Mucosa of rectum (tissue), 2 donors: ENCODE data around the gene CSK.

ENCODE experiments used
- H3K27ac ChIP-seq, 2 donors: one replicate each; pipeline ENCODE4 v1.7.0; 2013; ENCODE audit warnings: inconsistent platforms in 2 of 2, low read depth in 2 of 2, low read length in 2 of 2
- H3K27me3 ChIP-seq, 2 donors: one replicate each; pipeline ENCODE4 v1.7.0; 2013; ENCODE audit warnings: low read length in 2 of 2; ENCODE audit not compliant: control insufficient read depth in 2 of 2, insufficient read depth in 2 of 2
- H3K36me3 ChIP-seq, 2 donors: one replicate each; pipeline ENCODE4 v1.7.0; 2013; ENCODE audit warnings: low read length in 2 of 2; ENCODE audit not compliant: control insufficient read depth in 2 of 2, insufficient read depth in 2 of 2
- H3K4me1 ChIP-seq, 2 donors: one replicate each; pipeline ENCODE4 v1.7.0; 2013; ENCODE audit warnings: low read length in 2 of 2, mild to moderate bottlenecking in 1 of 2; ENCODE audit not compliant: control insufficient read depth in 2 of 2, insufficient read depth in 2 of 2
- H3K4me3 ChIP-seq, 2 donors: one replicate each; pipeline ENCODE4 v1.7.0; 2013; ENCODE audit warnings: low read length in 2 of 2
- H3K9ac ChIP-seq, 2 donors: one replicate each; pipeline ENCODE4 v1.7.0; 2013; ENCODE audit warnings: low read length in 2 of 2, low read depth in 1 of 2, mild to moderate bottlenecking in 1 of 2
- H3K9me3 ChIP-seq, 2 donors: one replicate each; pipeline ENCODE4 v1.7.0; 2013; ENCODE audit warnings: low read length in 2 of 2; ENCODE audit not compliant: control insufficient read depth in 2 of 2
- donor health status: healthy.
- donor health status: Normal muscosa, but diverticular disease.

The CSK gene

DNA sequence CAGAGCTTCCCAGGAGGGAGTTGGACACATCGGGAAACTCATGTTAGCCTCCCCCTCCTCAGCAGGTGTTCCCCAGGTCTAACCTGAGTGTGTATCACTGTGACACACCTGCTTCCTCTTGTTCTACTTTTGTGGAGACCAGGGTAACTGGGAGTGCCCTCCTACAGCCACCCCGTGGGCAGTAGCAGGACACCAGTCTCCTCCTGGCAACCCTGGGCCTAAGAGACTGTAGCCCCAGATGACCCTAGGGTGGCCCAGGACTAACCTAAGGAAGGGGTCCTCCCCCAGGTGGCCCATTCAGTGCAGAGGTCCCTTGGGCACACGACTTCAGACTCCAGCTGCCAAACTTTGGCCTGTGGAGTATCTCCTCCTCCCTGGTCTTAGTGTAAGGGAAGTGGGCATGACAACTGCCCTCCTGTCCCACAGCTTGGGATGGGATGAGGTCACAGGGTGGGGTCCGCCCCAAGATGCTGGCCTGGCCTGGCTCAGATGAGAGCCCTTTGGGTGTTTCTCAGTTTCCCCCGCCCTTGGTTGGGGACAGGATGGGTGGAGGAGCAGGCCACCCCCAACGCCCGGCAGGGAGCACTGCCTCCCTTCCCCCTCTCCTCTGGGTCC lies 4.8 kb downstream of the CSK start:
- Histone ChIP-seq H3K27me3 (no peaks in the 10 kb centered on the region), H3K9ac (peak overlapping the region; percentile 16 to 20), H3K27ac (peak overlapping the region; percentile 79 to 86), H3K9me3 (no peaks in the 10 kb centered on the region), H3K4me1 (peaks cover 74 to 75% of the 10 kb centered on the region in 2 donors), H3K36me3 (peaks cover 6 to 7% of the 10 kb centered on the region in 2 donors), H3K4me3 (peak overlapping the region in 1 of 2 donors; percentile 60)

DNA sequence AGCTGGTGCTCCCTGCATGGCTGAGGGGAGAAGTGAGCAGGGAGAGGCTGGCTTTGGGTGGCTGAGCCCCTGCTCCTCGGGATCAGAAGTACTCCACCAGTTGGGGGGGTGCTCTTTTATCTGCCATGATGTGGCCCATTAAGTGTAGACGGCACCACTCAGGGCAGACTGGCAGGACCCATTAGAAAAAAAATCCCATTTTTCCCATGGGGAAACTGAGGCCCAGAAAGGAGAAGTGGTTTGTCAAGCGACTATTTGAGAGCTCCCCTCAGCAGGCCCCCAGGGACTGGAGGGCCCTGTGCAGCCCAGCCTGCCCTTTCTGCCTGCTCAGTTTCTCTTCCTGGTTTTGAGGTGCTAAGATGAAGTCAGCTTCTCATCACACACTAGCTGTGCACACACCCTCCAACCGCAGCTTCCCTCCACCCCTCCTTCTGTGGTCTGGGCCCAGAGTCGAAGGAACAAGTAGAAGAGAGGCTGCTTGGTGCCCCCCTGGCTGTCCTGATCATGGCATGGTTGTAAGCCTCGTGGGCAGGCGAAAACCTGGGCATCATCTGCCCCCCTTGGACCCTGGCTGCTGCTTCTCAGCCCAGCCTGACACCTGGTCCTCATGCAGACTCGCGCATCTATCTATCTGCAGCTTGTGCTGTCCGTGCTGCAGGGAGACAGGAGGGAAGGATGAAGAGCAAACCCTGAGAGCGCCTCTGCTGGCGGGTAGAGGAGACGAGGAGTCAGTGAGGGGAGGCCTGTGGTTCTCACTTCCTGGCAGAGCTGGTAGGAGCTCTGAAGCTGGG lies 5.6 kb downstream of the CSK start:
- Histone ChIP-seq H3K4me1 (peaks cover 80 to 82% of the 10 kb centered on the region in 2 donors), H3K36me3 (peaks cover 7 to 12% of the 10 kb centered on the region in 2 donors), H3K27me3 (no peaks in the 10 kb centered on the region), H3K27ac (peak overlapping the region; percentile 79 to 86), H3K9ac (peak overlapping the region; percentile 30 to 76), H3K9me3 (no peaks in the 10 kb centered on the region), H3K4me3 (peak overlapping the region in 1 of 2 donors; percentile 60)

DNA sequence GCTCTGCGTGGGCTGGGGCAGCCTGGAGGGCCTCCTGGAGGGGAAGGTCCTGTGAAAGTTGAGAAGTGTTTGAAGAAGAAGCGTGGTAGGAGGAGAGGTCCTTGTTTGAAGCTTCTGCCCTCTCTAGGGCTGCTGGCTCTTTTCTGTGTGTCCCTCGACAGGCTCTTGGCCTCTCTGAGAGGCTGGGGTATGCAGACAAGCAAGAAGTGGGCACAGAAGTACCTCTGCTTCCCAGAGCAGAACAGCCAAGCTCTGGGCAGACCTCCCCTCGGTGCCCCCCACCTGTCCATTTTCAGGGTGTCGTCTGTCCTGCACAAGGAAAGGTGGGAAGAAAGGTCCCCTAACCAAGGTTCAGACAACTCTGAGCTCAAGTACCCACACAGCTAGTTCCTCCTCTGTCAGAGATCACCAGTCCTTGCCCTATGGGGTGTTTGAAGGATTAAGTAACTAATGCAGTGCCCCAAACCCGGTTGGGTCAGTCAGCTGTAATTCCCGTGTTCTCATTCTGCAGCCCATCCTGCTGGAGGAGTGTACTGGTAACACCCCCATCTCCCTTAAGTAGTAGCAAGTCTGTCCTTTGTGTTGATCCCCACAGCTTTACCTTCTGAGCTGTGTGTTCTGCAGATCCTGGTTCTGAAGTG lies 6.3 kb downstream of the CSK start:
- Histone ChIP-seq H3K9me3 (no peaks in the 10 kb centered on the region), H3K36me3 (peaks cover 7 to 14% of the 10 kb centered on the region in 2 donors), H3K9ac (peak overlapping the region; percentile 63 to 76), H3K27ac (peak overlapping the region; percentile 79 to 86), H3K4me1 (peaks cover 82 to 84% of the 10 kb centered on the region in 2 donors), H3K27me3 (no peaks in the 10 kb centered on the region), H3K4me3 (peak overlapping the region; percentile 28 to 60)

DNA sequence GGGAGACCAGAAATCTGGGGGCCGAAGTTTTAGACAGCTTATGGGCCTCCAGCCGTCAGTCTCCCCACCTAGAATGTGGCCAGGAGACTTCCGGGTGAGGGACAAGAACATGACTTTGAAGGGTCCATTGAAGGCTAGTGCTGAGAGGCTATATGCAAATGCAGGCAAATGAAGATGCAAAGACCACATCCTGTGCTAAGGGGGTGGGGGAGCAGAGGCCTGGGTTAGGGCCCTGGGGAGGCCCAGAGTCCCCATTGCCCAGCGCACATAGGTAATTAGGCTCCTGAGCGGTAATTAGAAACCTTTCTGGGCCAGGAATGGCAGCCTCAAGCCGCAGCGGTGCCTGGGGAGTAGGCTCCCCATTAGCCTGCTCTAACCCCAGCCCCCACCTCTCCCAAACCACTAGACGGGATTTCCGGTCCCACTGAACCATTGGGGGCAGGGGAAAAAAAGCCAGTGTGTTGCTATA lies 6.8 kb downstream of the CSK start:
- H3K4me1 ChIP-seq: peaks cover 76 to 84% of the 10 kb centered on the region in 2 donors
- peak overlapping the region; percentile 49 to 60 for H3K4me3 ChIP-seq
- H3K9ac ChIP-seq: peak overlapping the region; percentile 63 to 76
- H3K9me3 ChIP-seq: no peaks in the 10 kb centered on the region
- H3K36me3 ChIP-seq: peaks cover 7 to 14% of the 10 kb centered on the region in 2 donors
- H3K27me3 ChIP-seq: no peaks in the 10 kb centered on the region
- peak overlapping the region; percentile 79 to 86 for H3K27ac ChIP-seq

DNA sequence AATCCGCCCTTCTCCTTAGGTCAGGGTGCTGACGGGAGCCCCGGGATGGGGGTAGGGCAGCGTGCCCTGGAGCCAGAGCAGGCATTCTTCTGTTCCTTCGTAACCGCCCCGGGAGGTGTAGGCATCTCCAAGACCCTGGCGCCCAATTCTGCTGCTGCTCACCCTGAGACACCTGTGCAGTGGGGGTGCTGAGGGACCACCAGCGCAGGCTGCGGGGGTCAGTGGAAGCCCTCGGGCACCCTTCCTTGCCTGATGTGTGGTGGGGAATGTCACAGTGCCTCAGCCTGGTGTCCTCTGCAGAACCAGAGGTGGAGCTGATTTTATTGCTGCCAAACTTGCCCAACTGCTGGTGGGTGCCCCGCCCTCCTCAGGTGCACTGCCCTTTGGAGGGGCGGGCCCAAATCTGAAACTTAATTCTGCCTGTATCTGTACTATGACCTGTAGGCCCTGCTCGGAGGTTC lies 7.3 kb downstream of the CSK start:
- Histone ChIP-seq H3K36me3 (peaks cover 7 to 14% of the 10 kb centered on the region in 2 donors), H3K9ac (peak overlapping the region; percentile 63 to 76), H3K4me3 (peak overlapping the region; percentile 49 to 60), H3K27ac (peak overlapping the region; percentile 79 to 86), H3K27me3 (no peaks in the 10 kb centered on the region), H3K4me1 (peaks cover 72 to 80% of the 10 kb centered on the region in 2 donors), H3K9me3 (no peaks in the 10 kb centered on the region)

DNA sequence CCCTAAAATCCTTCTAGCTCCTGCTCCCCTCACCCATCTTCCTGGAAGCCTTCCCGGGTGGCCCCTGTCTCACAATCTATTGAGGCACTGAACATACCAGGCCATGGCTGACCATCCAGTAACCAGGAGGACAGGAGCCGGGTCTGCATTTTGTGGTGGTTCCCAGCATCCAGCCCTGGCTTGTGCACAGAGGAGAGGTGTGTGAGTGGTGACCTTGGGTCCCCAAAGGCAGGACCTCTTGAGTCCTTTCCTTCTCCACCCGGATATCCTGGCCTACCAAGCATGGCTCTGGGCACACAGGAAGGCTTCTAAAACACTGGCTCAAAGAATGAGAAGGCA lies 7.8 kb downstream of the CSK start:
- Histone ChIP-seq H3K4me1 (peaks cover 70 to 82% of the 10 kb centered on the region in 2 donors), H3K9me3 (no peaks in the 10 kb centered on the region), H3K4me3 (peak overlapping the region; percentile 49 to 60), H3K9ac (peak overlapping the region; percentile 63 to 68), H3K27ac (peak overlapping the region; percentile 79 to 86), H3K36me3 (peaks cover 7 to 14% of the 10 kb centered on the region in 2 donors), H3K27me3 (no peaks in the 10 kb centered on the region)

DNA sequence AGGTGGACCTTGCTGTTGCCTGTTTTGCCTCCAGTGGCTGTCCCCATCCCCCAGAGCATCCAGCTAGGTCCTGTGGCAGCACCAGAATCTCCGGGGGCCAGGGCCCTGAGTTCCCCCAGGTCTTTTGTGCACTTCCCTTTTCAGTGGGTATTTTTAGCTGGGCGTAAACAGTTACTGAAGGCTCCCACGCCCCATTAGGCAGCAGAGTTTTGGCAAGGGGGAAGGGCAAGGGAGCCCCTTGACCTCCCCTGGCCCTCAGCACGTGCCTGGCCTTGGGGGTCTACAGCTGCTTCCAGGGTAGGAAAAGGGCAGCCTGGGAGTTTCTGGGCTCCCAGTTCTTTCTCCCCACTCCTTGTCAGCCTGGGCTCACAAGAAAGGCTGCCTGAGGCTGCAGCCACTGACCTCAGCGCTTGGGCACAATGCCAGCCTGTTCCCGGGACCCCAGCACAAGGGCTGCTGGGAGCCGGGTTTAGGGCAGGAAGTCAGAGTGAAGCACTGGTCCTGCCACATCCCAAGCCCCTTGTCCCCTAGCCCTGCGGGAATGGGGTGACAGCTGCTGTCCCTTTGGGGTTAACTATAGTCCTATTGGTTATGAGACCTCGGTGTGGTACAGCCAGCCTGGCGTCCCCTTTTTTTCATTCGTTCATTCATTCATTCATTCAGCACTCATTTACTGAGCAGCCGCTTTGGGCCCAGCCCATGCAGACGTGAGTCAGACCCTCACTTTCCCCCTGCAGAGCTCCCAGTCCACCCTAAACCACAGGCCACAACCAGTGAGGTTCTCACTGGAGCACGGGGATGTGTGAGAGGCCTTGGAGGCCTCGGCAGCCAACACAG lies 8.4 kb downstream of the CSK start:
- peak overlapping the region; percentile 49 to 60 for H3K4me3 ChIP-seq
- peak overlapping the region; percentile 63 to 68 for H3K9ac ChIP-seq
- H3K27ac ChIP-seq: peak overlapping the region; percentile 79 to 86

DNA sequence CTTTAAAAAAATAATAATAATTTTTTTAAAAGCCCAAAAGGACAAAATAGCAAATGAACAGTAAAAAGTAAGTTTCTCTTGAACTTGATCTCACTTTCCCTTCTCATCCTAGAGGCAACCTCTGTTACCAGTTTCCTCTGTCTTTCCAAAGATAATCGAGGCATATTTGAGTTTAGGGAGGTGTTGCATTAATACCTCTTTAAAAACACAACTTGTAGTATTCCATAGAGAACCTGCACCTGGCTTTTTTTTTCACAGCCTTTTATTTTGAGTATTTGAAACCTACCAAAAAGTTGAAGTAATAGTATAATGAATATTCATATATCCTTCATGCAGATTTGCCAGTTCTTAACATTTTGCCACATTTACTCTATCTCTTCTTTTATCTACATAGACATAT lies 9.1 kb downstream of the CSK start:
- Histone ChIP-seq H3K4me3 (no peak overlapping the region), H3K4me1 (peaks cover 63 to 78% of the 10 kb centered on the region in 2 donors), H3K9me3 (no peaks in the 10 kb centered on the region), H3K27ac (peak overlapping the region in 1 of 2 donors; percentile 86), H3K9ac (no peak overlapping the region), H3K36me3 (peaks cover 0 to 8% of the 10 kb centered on the region in 2 donors), H3K27me3 (no peaks in the 10 kb centered on the region)

More for the DNA sequence above, 8.4 kb downstream of the CSK start:
- peaks cover 4 to 11% of the 10 kb centered on the region in 2 donors for H3K36me3 ChIP-seq
- H3K4me1 ChIP-seq: peaks cover 68 to 82% of the 10 kb centered on the region in 2 donors
- H3K9me3 ChIP-seq: no peaks in the 10 kb centered on the region
- H3K27me3 ChIP-seq: no peaks in the 10 kb centered on the region

DNA sequence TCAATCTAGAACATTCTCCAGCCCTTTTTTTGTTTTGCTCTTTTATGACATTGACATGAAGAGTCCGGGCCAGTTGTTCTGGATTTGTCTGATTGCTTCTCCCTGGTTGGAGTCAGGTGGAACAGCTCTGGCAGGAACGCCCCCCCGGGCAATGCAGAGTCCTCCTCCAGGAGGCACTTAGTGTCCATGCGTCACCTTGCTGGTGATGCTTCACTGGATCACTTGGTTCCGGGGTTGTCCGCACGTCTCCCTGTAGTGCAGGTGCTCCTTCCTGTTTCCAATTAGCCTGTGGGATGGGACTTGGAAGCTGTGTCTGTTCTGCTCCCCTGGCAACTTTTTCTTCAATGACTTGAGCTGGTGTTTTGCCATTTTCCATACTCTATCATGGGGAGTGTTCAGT lies 9.8 kb downstream of the CSK start:
- Histone ChIP-seq H3K27me3 (no peaks in the 10 kb centered on the region), H3K9ac (no peak overlapping the region), H3K27ac (no peak overlapping the region), H3K4me1 (peaks cover 58 to 71% of the 10 kb centered on the region in 2 donors), H3K9me3 (no peaks in the 10 kb centered on the region), H3K36me3 (peaks cover 0 to 8% of the 10 kb centered on the region in 2 donors), H3K4me3 (no peak overlapping the region)
